T-helper 1 cell (primary cell): ENCODE data around the gene ABI1.

ENCODE experiments used
- DNase-seq, 5 donors: peaks; one replicate each; pipeline ENCODE4 v3.0.0-alpha.2; 2012 to 2020

Gene ABI1

DNA sequence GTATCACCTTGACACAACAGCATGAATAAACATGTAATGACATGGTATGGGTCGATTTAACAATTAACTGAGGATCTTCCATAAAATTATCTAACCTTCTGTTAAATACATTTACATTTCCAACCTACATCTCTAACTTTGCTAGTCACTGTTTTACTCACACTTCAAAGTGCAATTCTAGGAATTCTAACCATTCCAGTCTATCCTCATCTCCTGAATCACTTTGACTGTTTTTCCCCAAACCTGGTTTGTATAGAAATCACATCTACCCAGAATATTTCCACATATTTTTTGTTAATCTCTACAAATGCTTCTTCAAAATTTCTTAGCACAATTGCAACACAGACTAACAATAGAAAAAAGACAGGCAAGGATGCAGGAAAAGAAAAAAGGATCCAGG lies 6.2 kb downstream of the ABI1 start:
- DNase-seq: no peak

GRCh38 chr10:26844396-26844975 lies 16.3 kb downstream of the ABI1 start:
- DNase-seq: no peak

GRCh38 chr10:26843736-26844135 lies 17.0 kb downstream of the ABI1 start:
- no peak for DNase-seq

- DNase-seq: no peak
These were observed 18.9 kb downstream of the ABI1 start for GRCh38 chr10:26841733-26842317.

GRCh38 chr10:26840938-26841732 lies 19.6 kb downstream of the ABI1 start:
- DNase-seq: no peak

GRCh38 chr10:26839966-26840627 lies 20.7 kb downstream of the ABI1 start:
- no peak for DNase-seq

- DNase-seq: no peak
These were observed 23.6 kb downstream of the ABI1 start for GRCh38 chr10:26837139-26837538.

DNA sequence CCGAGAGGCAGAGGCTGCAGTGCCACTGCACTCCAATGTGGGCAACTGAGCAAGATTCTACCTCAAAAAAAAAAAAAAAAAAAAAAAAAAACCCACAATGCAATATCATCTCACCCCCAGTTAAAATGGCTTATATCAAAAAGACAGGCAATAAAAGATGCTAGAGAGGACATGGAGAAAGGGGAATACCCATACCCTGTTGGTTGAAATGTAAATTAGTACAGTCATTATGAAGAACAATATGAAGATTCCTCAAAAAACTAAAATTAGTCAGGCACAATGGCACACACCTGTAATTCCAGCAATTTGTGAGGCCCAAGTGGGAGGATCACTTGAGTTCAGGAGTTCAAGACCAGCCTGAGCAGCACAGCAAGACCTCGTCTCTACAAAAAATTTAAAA lies 25.7 kb downstream of the ABI1 start:
- DNase-seq: no peak

GRCh38 chr10:26832960-26833359 lies 27.8 kb downstream of the ABI1 start:
- no peak for DNase-seq

- DNase-seq: no peak
These were observed 28.8 kb downstream of the ABI1 start for GRCh38 chr10:26831936-26832335.

DNA sequence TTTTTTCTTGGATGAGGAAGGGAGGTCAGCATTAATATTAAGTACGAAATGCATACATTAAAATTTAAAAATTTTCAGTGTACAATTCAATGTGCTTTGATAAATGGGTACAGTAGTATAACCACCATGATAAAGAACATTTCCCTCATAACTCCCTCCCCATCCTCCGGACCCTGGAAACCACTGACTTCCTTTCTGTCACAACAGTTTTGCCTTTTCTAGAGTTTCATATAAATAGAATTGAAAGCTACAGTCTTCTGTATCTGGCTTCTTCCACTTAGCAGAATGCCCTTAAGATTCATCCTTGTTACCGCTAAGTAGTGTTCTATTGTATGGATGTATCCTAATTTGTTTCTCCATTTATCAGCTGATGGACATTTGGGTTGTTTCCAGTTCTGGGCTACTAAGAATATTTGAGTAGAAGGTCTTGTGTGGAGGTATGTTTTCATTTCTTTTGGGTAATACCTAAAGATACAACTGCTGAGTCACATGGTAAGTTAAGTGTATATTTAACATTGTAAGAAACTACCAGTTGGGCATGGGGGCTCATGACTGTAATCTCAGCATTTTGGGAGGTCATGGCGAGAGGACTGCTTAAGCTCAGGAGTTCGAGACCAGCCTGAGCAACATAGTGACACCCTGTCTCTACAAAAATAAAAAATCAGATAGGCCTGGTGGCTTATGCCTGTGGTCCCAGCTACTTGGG lies 30.8 kb downstream of the ABI1 start:
- no peak for DNase-seq

DNA sequence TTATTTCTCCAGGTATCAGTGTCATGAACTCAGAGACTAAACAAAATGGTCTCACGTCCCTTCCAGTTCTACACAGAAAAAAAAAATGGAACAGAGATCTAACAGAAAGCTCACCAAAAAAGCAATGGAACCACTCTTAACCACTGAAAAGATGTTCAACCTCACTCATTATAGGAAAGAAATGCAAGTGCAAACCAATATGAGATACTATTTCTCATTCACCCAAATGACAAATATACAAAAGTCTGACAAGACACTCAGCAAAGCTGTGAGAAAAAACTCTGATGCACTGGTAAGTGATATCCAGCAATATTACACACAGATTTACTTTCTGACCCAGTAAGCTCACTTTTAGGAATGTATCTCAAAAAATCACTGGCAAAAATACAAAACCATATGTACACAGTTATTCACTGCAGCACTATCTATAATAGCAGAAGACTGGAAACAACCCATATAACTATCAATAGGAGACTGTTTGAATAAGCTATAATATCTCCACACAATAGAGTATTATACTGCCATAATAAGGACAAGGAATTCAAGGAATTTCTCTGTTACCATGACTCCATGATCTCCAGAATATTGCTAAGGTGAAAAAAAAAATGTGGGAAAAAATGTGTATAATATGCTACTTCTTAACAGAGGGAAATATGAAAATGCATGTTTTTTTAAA lies 36.6 kb downstream of the ABI1 start:
- DNase-seq: no peak

DNA sequence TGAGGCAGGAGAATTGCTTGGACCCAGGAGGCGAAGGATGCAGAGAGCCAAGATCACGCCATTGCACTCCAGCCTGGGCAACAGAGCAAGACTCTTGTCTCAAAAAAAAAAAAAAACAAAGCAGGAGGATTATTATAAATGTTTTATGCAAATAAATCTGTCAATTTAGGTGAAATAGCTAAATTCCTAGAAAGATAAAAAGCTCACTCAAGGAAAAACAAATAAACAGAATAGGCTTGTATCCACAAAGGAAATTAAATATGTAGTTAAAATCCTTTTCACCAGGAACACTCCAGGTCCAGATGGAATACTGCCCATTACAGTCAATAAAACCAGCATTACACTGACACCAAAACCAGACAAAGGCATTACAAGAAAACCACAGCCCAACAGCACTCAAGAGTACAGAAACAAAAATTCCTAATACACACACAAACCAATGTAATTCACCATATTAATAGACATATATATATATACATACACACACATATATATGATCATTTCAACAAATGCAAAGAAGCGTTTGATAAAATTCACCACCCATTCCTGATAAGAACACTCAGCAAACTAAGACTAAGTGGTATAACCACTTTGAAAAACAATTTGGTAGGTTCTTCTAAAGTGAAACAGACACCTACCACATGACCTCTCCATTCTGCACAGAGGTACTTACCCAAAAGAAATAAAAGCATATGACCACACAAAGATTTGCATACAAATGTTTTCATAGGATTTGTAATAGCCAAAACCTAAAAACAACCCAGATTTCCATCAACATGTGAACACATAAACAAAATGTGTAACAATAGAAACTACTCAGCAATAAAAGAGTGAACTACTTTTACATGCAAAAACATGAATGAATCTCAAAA lies 38.8 kb downstream of the ABI1 start:
- DNase-seq: no peak

- DNase-seq: no peak
These were observed 45.3 kb downstream of the ABI1 start for GRCh38 chr10:26815500-26815899.

GRCh38 chr10:26810435-26811026 lies 50.2 kb downstream of the ABI1 start:
- no peak for DNase-seq

GRCh38 chr10:26809973-26810372 lies 50.8 kb downstream of the ABI1 start:
- DNase-seq: no peak

DNA sequence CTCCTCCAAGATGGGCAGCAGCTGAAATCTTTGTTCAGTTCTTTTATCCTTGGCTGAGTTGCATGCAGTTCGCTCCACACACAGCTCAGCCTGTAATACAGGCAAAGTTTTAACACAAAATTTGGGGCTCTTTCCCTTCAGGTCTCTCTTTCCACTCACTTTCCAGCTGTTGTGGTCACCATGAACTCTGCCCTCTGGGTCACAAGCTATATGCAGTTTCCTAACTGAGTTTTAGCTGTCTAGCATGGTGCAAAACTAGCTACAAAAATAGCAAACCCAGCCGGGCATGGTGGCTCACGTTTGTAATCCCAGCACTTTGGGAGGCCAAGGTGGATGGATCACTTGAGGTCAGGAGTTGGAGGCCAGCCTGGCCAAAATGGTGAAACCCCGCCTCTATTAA lies 53.2 kb downstream of the ABI1 start:
- DNase-seq: no peak

DNA sequence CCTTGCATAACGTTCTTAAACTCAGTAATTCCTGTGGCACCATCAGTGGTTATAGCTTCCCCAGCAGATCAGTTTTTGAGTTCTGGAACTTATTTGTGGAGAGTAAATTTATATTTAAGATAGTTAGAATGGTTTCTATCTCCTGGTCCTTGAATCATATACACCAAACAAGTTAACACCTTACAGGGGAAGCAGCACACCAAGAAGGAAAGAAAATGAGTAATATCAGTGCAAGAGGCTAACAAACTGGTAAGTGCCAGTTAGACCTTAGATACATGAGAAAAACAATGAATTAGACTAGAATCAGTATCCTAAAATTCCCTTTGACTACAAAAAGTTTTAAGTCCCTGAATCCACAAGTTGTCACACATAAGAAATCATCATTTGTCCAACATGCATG lies 54.2 kb downstream of the ABI1 start:
- no peak for DNase-seq

- DNase-seq: no peak
These were observed 55.1 kb downstream of the ABI1 start for GRCh38 chr10:26805567-26806245.
